GM12878 (cell line): Measurements from ENCODE around the gene GALNTL6. TPM values are rescaled to one million over a fixed set of nuclear protein-coding genes. Genes with fewer than 3 reads are reported as not detected.

Experiments
- ATAC-seq: fragments of 200-7000 bp; cut with Tn5 transposase; 3 replicates; pipeline ENCODE4 v1.9.1; 2020; ENCODE audit warnings: mild to moderate bottlenecking, moderate library complexity
- BruUV-seq: library from RNA; stranded (reverse); fragments of 400-500 nt; replicated peaks from 2 replicates; lab custom pipeline; 2021; lab: Mats Ljungman, UMichigan
- CTCF ChIA-PET: fragments of 300-600 bp; sonication (Branson Sonifier 250); formaldehyde crosslinking; extraction: SDS; loops from one replicate; lab custom pipeline; 2021; ENCODE audit warnings: inconsistent platforms; lab: Yijun Ruan, JAX
- POLR2A ChIA-PET: fragments of 350-600 bp; formaldehyde crosslinking; extraction: SDS; loops from one replicate; lab custom pipeline; 2021; ENCODE audit warnings: inconsistent platforms; lab: Charles Lee
- RAD21 ChIA-PET: fragments of 300-600 bp; sonication (Branson Sonifier 250); formaldehyde crosslinking; loops from one replicate; lab custom pipeline; 2023; ENCODE audit warnings: antibody characterized with exemption; ENCODE audit not compliant: unreplicated experiment; lab: Charles Lee
- SMC1A ChIA-PET: fragments of 300-600 bp; sonication (Branson Sonifier 250); formaldehyde crosslinking; loops from one replicate; lab custom pipeline; 2023; ENCODE audit not compliant: unreplicated experiment, uncharacterized antibody; lab: Charles Lee
- DNase-seq: peaks from one replicate; pipeline ENCODE4 v3.0.0-alpha.2; 2011; ENCODE audit warnings: low read depth, low spot score
- FAIRE-seq: peaks from 3 replicates; lab custom pipeline; 2011; peaks lifted over from hg19 to GRCh38; lab: Jason Lieb, UNC
- H2AFZ ChIP-seq: 2 replicates; pipeline ENCODE4 v1.6.0; 2011; ENCODE audit warnings: low read depth, low read length, control low read depth; ENCODE audit not compliant: control insufficient read depth
- H3K27ac ChIP-seq: 2 replicates; pipeline ENCODE4 v1.5.1; 2011; ENCODE audit warnings: control low read depth; ENCODE audit not compliant: control insufficient read depth, insufficient read depth
- H3K27me3 ChIP-seq, 2 experiments: replicated peaks in 1 of 2; 2 replicates each; pipeline versions ENCODE4 v1.6.0 to v1.6.1; 2011; ENCODE audit warnings: low read length in 1 of 2; ENCODE audit not compliant: control insufficient read depth in 2 of 2, insufficient read depth in 2 of 2
- H3K36me3 ChIP-seq, 2 experiments: 2 replicates each; pipeline ENCODE4 v1.5.1; 2011; ENCODE audit warnings: low read length in 1 of 2; ENCODE audit not compliant: control insufficient read depth in 2 of 2, insufficient read depth in 2 of 2
- H3K4me1 ChIP-seq: 2 replicates; pipeline ENCODE4 v1.6.1; 2011; ENCODE audit warnings: mild to moderate bottlenecking, low read length, moderate library complexity, mixed read lengths; ENCODE audit not compliant: control insufficient read depth, insufficient read depth
- H3K4me2 ChIP-seq: 2 replicates; pipeline ENCODE4 v1.6.0; 2011; ENCODE audit warnings: control low read depth; ENCODE audit not compliant: control insufficient read depth, insufficient read depth
- H3K4me3 ChIP-seq: fragments of 200-600 bp; sonication (generic); 2 replicates; pipeline ENCODE4 v1.5.1; 2016
- H3K79me2 ChIP-seq: 2 replicates; pipeline ENCODE4 v1.6.0; 2011; ENCODE audit warnings: low read length; ENCODE audit not compliant: control insufficient read depth, insufficient read depth
- H3K9ac ChIP-seq: 2 replicates; pipeline ENCODE4 v1.8.0; 2011; ENCODE audit warnings: low read length, control low read depth, mixed read lengths; ENCODE audit not compliant: control insufficient read depth, insufficient read depth
- H3K9me3 ChIP-seq: replicated peaks from 3 replicates; pipeline ENCODE4 v1.5.1; 2011; ENCODE audit warnings: mild to moderate bottlenecking, low read length; ENCODE audit not compliant: control insufficient read depth, insufficient read depth
- H4K20me1 ChIP-seq: 2 replicates; pipeline ENCODE4 v1.6.0; 2011; ENCODE audit not compliant: control insufficient read depth, insufficient read depth
- DPF2 ChIP-seq: fragments of 450-650 bp; IDR thresholded peaks from 2 replicates; pipeline ENCODE4 v1.6.1; 2017; ENCODE audit warnings: mild to moderate bottlenecking
- IRF5 ChIP-seq: fragments of 450-650 bp; IDR thresholded peaks from 2 replicates; pipeline ENCODE4 v1.6.1; 2017; ENCODE audit warnings: borderline replicate concordance
- MYB ChIP-seq: fragments of 150-350 bp; IDR thresholded peaks from 2 replicates; pipeline ENCODE4 v1.6.1; 2014; ENCODE audit warnings: mild to moderate bottlenecking, low read depth, low read length, borderline replicate concordance
- PML ChIP-seq: IDR thresholded peaks from 2 replicates; pipeline ENCODE4 v1.6.1; 2012; ENCODE audit warnings: low read length, inconsistent platforms
- RFX5 ChIP-seq: IDR thresholded peaks from 2 replicates; pipeline ENCODE4 v1.6.1; 2011; ENCODE audit warnings: low read depth, low read length, improper control_type of control experiment
- SP1 ChIP-seq: IDR thresholded peaks from one replicate; pipeline ENCODE4 v1.6.1; 2011; ENCODE audit warnings: low read depth, low read length
- TCF3 ChIP-seq: IDR thresholded peaks from 2 replicates; pipeline ENCODE4 v1.6.1; 2012; ENCODE audit warnings: low read depth, mild to moderate bottlenecking, low read length, borderline replicate concordance; ENCODE audit not compliant: insufficient read depth
- ZNF217 ChIP-seq: fragments of 450-650 bp; IDR thresholded peaks from 2 replicates; pipeline ENCODE4 v1.6.1; 2017; ENCODE audit warnings: antibody characterized with exemption, mild to moderate bottlenecking
- ZNF622 ChIP-seq: fragments of 450-650 bp; IDR thresholded peaks from 2 replicates; pipeline ENCODE4 v1.6.1; 2017; ENCODE audit warnings: mild to moderate bottlenecking, inconsistent platforms
- WGBS: methylation state at CpG from one replicate; pipeline ENCODE4 v1.1.6; 2016; ENCODE audit warnings: low lambda C conversion rate; ENCODE audit not compliant: insufficient replicate concordance, insufficient coverage; ENCODE audit errors: missing lambda C conversion rate; 5-methylcytosine and 5-hydroxymethylcytosine counted together
- in situ Hi-C: fragments of 300-500 bp; cut with MboI; formaldehyde crosslinking; loops from 9 replicates; pipeline ENCODE4 v1.14.3; 2018; ENCODE audit warnings: mixed read lengths
- intact Hi-C: fragments of 100-400 bp; cut with micrococcal nuclease; formaldehyde crosslinking; loops from one replicate; pipeline ENCODE4 v1.14.2; 2022; ENCODE audit not compliant: unreplicated experiment
- polyA plus RNA-seq, 11 experiments: library from polyadenylated mRNA; depleted of rRNA in 4 of 11; unstranded in 6 of 11; stranded (reverse) in 5 of 11; fragments of >200 nt; fragmentation: Nextera tagmentation in 4 of 11; fragmentation: Illumina TruSeq in 1 of 11; extraction: Ambion mirVana in 4 of 11; extraction: Trizol in 1 of 11; gene quantifications; 1 replicate in 1 of 11; 2 replicates in 10 of 11; pipeline versions ENCODE4 v1.2.1 to v1.2.3, GENCODE V29; 2011 to 2016; ENCODE audit warnings: inconsistent platforms in 2 of 11, missing spikeins in 2 of 11, low read depth in 1 of 11
- total RNA-seq, 4 experiments: library from RNA; depleted of rRNA in 3 of 4; stranded (reverse); fragments of >200 nt in 3 of 4; fragmentation: Illumina TruSeq in 1 of 4; extraction: Trizol in 1 of 4; gene quantifications; 2 replicates each; pipeline versions ENCODE4 v1.2.1 to v1.2.3, GENCODE V29; 2013 to 2021
- TF ChIP-seq, protein P1 (sequence below): fragments of 450-650 bp; IDR thresholded peaks from 2 replicates; pipeline ENCODE4 v1.6.1; 2016; ENCODE audit warnings: mild to moderate bottlenecking, moderate library complexity, borderline replicate concordance
- TF ChIP-seq, protein P2 (sequence below): IDR thresholded peaks from 2 replicates; pipeline ENCODE4 v1.6.1; 2012; ENCODE audit warnings: mild to moderate bottlenecking, low read depth, low read length

The GALNTL6 gene
- total and polyA plus RNA-seq, 10 of the 15 experiments (the other 5 are each of a cell fraction or from before 2014, with no cell fraction given), result 0.01 to 0.29 TPM; not detected in 8

DNA sequence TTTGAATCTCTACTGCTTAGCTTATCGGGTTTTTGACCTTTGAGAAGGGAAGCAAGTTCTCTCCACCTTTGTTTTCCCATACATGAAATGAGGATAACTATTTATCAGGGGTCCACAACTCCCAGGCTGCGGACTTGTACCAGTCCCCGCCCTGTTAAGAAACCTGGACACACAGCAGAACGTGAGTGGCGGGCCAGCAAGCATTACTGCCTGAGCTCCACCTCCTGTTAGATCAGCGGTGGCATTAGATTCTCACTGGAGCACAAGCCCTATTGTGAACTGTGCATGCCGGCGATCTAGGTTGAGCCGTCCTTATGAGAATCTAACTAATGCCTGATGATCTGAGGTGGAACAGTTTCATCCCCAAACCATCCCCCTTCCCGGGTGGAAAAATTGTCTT is 579.5 kb downstream of the GALNTL6 start:
- no peaks in the 10 kb centered on the region for H3K4me1 ChIP-seq
- H3K9ac ChIP-seq, result no peak overlapping the region
- TF ChIP-seq ZNF622, result no peak
- TF ChIP-seq TCF3, result no peak
- no peak for TF ChIP-seq SP1
- TF ChIP-seq RFX5, result no peak
- no peak for TF ChIP-seq IRF5
- no peak for TF ChIP-seq PML
- TF ChIP-seq, protein P1, sequence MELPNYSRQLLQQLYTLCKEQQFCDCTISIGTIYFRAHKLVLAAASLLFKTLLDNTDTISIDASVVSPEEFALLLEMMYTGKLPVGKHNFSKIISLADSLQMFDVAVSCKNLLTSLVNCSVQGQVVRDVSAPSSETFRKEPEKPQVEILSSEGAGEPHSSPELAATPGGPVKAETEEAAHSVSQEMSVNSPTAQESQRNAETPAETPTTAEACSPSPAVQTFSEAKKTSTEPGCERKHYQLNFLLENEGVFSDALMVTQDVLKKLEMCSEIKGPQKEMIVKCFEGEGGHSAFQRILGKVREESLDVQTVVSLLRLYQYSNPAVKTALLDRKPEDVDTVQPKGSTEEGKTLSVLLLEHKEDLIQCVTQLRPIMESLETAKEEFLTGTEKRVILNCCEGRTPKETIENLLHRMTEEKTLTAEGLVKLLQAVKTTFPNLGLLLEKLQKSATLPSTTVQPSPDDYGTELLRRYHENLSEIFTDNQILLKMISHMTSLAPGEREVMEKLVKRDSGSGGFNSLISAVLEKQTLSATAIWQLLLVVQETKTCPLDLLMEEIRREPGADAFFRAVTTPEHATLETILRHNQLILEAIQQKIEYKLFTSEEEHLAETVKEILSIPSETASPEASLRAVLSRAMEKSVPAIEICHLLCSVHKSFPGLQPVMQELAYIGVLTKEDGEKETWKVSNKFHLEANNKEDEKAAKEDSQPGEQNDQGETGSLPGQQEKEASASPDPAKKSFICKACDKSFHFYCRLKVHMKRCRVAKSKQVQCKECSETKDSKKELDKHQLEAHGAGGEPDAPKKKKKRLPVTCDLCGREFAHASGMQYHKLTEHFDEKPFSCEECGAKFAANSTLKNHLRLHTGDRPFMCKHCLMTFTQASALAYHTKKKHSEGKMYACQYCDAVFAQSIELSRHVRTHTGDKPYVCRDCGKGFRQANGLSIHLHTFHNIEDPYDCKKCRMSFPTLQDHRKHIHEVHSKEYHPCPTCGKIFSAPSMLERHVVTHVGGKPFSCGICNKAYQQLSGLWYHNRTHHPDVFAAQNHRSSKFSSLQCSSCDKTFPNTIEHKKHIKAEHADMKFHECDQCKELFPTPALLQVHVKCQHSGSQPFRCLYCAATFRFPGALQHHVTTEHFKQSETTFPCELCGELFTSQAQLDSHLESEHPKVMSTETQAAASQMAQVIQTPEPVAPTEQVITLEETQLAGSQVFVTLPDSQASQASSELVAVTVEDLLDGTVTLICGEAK, result no peak
- TF ChIP-seq MYB, result no peak
- TF ChIP-seq DPF2, result no peak
- TF ChIP-seq, protein P2, sequence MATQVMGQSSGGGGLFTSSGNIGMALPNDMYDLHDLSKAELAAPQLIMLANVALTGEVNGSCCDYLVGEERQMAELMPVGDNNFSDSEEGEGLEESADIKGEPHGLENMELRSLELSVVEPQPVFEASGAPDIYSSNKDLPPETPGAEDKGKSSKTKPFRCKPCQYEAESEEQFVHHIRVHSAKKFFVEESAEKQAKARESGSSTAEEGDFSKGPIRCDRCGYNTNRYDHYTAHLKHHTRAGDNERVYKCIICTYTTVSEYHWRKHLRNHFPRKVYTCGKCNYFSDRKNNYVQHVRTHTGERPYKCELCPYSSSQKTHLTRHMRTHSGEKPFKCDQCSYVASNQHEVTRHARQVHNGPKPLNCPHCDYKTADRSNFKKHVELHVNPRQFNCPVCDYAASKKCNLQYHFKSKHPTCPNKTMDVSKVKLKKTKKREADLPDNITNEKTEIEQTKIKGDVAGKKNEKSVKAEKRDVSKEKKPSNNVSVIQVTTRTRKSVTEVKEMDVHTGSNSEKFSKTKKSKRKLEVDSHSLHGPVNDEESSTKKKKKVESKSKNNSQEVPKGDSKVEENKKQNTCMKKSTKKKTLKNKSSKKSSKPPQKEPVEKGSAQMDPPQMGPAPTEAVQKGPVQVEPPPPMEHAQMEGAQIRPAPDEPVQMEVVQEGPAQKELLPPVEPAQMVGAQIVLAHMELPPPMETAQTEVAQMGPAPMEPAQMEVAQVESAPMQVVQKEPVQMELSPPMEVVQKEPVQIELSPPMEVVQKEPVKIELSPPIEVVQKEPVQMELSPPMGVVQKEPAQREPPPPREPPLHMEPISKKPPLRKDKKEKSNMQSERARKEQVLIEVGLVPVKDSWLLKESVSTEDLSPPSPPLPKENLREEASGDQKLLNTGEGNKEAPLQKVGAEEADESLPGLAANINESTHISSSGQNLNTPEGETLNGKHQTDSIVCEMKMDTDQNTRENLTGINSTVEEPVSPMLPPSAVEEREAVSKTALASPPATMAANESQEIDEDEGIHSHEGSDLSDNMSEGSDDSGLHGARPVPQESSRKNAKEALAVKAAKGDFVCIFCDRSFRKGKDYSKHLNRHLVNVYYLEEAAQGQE, result no peak
- TF ChIP-seq ZNF217, result no peak
- H3K4me2 ChIP-seq, result no peak overlapping the region
- H3K27ac ChIP-seq, result no peak overlapping the region
- intact Hi-C loops, result no loop called here
- H4K20me1 ChIP-seq, result no peaks in the 10 kb centered on the region
- H2AFZ ChIP-seq, result no peak overlapping the region
- no peaks in the 10 kb centered on the region for H3K79me2 ChIP-seq
- no peak for ATAC-seq
- ChIA-PET CTCF (no interaction called here), RAD21 (no interaction called here), POLR2A (no interaction called here), SMC1A (interaction anchor here (1.1 kb wide), 1 partner anchor 10 kb away, joined by 3 read pairs; no protein-coding TSS in a partner anchor)
- FAIRE-seq, result no peak
- BruUV-seq, result no TSS peak
- no peak for DNase-seq
- 40% methylated on average over 10 of the region's 10 CpGs for WGBS
- H3K27me3 ChIP-seq, result no peaks in the 10 kb centered on the region
- no peak overlapping the region for H3K4me3 ChIP-seq
- no peaks in the 10 kb centered on the region for H3K9me3 ChIP-seq
- in situ Hi-C loops, result no loop called here
- no peaks in the 10 kb centered on the region for H3K36me3 ChIP-seq
